GM13976 (cell line): Measurements from ENCODE around the gene SPRR2E.
"Not testable (repeated sequence)": the region's sequence is repeated elsewhere in the genome, so short reads cannot be mapped to it uniquely, and the experiment has no call there.

Experiments used
- DNase-seq: peaks from one replicate; pipeline ENCODE4 v3.0.0; 2012; ENCODE audit warnings: low spot score
- in situ Hi-C: fragments of 300-500 bp; cut with MboI; formaldehyde crosslinking; loops from one replicate; pipeline ENCODE4 v1.12.0; 2022; ENCODE audit warnings: low sequenced_read_pairs, mixed read lengths, inconsistent platforms; ENCODE audit not compliant: unreplicated experiment
- TF ChIP-seq, protein P1 (sequence below): IDR thresholded peaks from 2 replicates; pipeline ENCODE4 v1.5.1; 2012; ENCODE audit warnings: borderline replicate concordance, mild to moderate bottlenecking; ENCODE audit not compliant: insufficient read depth; ENCODE audit errors: extremely low read depth, missing control alignments, control extremely low read depth

Gene SPRR2E

DNA sequence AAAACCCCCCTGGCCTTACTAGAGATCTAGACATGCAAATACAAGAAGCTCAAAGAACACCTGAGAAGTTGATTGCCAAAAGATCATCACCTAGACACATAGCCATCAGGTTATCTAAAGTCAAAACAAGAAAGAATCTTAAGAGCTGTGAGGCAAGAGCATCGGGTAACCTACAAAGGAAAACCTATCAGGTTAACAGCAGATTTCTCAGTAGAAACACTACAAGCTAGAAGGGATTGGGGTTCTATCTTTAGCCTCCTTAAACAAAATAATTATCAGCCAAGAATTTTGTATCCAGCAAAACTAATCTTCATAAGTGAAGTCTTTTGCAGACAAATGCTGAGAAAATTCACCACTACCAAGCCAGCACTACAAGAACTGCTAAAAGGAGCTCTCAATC, 31.2 kb upstream of the SPRR2E start:
- in situ Hi-C loops = no loop called here
- no peak for DNase-seq
- TF ChIP-seq, protein P1, sequence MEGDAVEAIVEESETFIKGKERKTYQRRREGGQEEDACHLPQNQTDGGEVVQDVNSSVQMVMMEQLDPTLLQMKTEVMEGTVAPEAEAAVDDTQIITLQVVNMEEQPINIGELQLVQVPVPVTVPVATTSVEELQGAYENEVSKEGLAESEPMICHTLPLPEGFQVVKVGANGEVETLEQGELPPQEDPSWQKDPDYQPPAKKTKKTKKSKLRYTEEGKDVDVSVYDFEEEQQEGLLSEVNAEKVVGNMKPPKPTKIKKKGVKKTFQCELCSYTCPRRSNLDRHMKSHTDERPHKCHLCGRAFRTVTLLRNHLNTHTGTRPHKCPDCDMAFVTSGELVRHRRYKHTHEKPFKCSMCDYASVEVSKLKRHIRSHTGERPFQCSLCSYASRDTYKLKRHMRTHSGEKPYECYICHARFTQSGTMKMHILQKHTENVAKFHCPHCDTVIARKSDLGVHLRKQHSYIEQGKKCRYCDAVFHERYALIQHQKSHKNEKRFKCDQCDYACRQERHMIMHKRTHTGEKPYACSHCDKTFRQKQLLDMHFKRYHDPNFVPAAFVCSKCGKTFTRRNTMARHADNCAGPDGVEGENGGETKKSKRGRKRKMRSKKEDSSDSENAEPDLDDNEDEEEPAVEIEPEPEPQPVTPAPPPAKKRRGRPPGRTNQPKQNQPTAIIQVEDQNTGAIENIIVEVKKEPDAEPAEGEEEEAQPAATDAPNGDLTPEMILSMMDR = no peak

DNA sequence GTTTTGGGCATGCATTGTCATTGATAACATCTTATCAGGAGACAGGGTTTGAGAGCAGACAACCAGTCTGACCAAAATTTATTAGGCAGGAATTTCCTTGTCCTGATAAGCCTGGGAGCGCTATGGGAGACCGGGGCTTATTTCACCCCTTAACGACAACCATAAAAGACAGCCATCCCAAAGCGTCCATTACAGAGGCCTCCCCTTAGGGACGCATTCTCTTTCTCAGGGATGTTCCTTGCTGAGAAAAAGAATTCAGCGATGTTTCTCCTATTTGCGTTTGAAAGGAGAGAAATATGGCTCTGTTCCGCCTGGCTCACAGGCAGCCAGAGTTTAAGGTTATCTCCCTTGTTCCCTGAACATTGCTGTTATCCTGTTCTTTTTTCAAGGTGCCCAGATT, 29.5 kb upstream of the SPRR2E start:
- in situ Hi-C loops, DNase-seq: not testable (repeated sequence)

DNA sequence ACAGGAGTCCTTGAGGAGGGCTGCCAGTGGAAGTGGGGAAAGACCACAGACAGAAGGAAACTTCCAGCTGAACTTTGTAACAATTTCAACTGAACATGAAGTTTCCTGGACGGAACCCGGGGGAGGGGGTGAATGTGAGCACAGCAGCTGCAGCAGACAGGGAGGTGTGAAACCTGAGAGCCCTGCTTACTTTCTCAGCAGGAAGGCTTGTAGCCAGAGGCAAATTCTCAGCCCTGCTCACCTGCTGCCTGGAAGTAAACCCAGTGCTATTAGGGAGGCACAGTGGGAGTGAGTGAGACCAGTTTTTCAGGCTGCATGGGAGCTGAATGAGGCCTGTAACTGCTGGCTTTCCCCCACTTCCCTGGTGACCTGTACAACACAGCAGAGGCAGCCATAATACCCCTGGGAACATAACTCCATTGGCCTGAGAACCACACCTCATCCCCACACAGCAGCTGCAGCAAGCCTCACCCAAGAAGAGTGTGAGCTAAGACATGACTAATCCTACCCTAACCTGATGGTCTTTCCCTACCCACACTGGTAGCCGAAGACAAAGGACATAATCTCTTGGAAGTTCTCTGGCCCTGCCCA, 28.6 kb upstream of the SPRR2E start:
- peak; percentile 18 for DNase-seq
- TF ChIP-seq, protein P1 = no peak
- in situ Hi-C loops = no loop called here

DNA sequence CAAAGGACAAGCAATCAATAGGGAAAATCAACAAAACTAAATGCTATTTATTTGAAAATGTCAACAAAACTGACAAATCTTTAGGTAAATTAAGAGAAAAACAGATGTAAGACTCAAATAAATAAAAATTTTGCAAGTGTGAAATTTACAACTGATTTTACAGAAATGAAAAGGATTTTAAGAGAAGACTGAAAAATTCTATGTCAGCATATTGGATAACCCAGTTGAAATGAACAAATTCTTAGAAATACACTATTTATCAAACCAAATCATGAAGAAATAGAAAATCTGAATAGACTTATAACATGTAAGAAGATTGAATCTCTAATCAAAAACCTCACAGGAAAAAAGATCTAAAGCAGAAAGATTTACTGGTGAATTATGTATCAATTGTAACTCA, 26.6 kb upstream of the SPRR2E start:
- no peak for DNase-seq
- TF ChIP-seq, protein P1 = no peak
- in situ Hi-C loops = no loop called here

DNA sequence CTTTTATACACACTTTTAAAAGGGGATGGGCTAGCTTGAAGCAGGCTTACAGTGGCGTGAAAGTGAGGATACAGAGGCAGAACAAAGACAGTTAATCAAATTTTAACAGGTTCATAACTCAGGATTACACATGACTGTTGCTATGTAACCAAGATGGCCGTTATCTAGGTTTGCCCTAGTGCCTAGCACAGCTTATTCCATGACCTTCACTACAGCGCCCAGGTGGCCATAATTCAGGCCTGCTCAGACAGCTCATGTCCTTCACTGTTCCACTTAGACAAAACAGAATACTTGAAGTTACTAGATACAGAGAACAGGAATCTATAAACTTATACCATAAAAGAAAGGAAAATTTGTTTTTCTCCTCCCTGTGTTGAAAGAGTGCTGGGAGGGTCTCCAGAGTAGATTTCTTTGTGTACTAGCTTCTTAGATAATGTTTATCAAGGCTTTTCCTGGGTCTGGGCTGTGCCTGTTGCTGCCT, 25.2 kb upstream of the SPRR2E start:
- in situ Hi-C loops = no loop called here
- TF ChIP-seq, protein P1 = no peak
- no peak for DNase-seq

DNA sequence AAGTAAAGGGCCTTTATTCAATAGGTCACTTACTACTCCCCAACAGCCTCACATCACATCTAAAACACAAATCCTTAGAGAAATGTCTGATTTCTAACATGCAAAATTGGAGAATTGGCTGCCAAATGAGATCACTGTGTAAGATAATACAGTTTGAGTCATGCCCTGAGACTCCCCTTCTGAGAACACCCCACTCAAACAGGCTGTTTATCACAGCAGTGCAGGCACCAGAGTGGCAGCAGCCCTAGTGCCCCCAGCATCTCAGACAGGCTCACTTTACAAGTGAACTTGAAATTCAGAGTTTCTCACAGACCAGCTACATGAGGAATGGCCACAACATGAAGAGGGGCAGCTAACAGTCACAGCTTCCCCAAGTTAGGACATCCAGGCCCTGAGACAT, 20.9 kb upstream of the SPRR2E start:
- in situ Hi-C loops, DNase-seq: not testable (repeated sequence)

DNA sequence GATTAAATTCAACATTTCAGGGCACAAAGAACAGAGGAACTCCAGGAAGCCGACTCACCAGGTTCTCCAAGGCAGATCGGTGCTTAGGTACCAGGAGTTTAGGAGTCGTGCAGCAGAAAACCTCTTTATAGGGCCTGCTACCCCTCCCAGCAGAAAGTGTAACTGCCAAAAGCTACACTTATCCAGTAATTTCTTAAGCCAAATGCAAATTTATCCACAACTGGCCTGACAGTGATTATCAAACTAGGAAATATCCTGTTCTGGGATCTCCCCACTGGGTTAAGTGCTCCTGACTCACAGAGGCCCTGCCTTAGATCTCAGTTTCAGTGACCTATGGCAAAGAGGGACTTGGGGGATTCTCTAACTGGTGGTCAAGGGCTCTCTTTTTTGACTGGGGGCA, 19.1 kb upstream of the SPRR2E start, which contains the start of gene SPRR2F:
Gene SPRR2F, minus strand, starts transcription at position 101 of the 400 bp plus-strand sequence. CDS start 783 bp downstream, outside the sequence.
- TF ChIP-seq, protein P1 = no peak
- in situ Hi-C loops = no loop called here
- no peak for DNase-seq

DNA sequence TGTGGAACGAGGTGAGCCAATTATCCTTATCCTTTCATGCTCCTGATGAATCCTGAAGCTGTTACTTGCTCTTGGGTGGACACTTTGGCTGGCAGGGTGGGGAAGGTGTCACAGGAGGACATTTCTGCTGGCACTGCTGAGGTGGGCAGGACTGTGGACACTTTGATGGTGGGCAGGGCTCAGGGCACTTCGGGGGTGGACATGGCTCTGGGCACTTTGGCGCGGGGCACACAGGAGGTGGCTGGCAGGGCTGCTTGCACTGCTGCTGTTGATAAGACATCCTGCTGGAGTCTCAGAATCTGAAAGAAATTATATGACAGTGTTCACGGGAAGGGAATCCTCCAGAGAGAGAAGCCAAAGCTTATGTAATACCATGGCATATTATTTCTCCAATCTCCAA, 18.1 kb upstream of the SPRR2E start:
- in situ Hi-C loops, DNase-seq: not testable (repeated sequence)
